HS-5 (cell line): ENCODE data around the gene PRR27.
A peak's percentile ranks its signal among the peaks of the same experiment; 100 is the strongest.

Experiments used
- DNase-seq: peaks from one replicate; pipeline ENCODE4 v3.0.0-alpha.2; 2012; ENCODE audit warnings: low read depth

PRR27 gene

DNA sequence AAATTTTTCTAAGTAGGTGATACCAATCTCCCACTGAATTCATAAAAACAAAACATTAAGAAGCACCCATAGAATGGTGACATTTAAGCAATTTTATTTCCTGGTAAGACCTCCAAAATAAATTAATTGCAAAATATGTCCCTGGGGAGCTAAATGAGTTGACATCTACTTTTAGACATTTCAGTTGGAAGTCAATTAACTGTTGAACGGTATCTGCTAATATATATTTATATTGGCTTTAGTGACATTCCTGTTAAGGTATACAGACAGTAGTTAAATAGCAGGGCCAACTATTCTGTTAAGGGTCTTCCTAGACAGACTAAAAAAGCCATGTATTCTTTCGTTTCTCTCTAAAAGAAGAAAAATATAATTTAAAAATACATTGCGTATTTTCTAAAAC, at the start of gene PRR27:
Gene PRR27, plus strand, starts transcription at position 301 of the 400 bp plus-strand sequence. CDS start 139 bp downstream, outside the sequence.
- DNase-seq, result no peak

DNA sequence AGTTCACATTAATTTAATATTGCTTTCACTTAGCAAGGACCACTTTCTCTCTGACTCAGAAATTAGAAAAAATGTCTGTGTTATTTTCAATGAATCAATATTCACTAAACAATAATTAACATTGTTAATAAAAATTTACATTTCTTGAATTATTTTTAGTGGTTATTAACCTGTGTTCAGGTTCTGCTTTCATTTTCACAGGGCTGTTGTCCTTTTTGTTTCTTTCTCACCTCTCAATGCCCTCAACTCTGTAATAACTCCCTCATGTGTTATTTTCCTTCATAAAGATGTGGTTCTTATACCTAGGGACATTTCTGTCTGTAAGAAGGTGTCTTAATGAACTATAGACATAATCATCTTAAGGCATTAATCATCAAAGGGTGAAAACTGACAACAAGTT, 43.1 kb upstream of the PRR27 start:
- DNase-seq, result no peak

GRCh38 chr4:70113656-70114055, 40.4 kb upstream of the PRR27 start:
- DNase-seq, result no peak

GRCh38 chr4:70114096-70114495, 39.9 kb upstream of the PRR27 start:
- no peak for DNase-seq

GRCh38 chr4:70120323-70120722, 33.7 kb upstream of the PRR27 start:
- DNase-seq, result no peak

DNA sequence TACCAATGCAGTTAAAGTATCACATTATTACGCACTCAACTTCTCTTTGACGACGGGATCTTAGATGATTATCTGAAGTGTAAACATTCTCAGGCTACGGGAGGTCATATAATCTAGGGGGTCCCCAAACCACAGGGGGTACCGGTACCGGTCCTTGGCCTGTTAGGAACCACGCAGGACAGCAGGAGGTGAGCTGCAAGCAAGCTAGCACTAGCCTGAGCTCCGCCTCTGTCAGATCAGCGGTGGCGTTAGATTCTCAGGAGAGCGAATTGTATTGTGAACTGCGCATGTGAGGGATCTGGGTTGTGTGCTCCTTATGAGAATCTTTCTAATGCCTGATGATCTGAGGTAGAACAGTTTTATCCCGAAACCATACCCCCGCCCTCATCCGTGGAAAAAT, 20.6 kb upstream of the PRR27 start:
- no peak for DNase-seq

GRCh38 chr4:70138751-70139150, 15.3 kb upstream of the PRR27 start:
- DNase-seq, result no peak

DNA sequence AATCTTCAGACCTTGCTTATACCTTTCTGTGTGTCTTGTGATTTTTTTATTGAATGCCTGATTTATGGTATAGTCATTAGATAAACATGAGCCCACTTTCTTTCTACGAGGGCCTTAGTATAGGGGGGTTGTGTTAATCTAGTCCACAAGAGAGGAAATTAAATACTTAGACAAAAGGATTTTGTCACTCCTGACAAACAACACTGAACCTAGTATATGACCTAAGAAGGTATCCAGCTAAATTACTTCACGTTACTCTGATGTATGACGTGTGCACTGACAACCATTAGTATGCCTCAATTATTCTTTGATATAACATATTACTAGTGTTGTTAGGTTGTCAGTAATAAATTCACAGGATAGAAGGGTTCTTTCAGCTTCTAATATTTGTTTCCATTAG, 2.8 kb upstream of the PRR27 start:
- DNase-seq, result no peak

- DNase-seq, result no peak
Observed at GRCh38 chr4:70152088-70152487, 1.9 kb upstream of the PRR27 start.

DNA sequence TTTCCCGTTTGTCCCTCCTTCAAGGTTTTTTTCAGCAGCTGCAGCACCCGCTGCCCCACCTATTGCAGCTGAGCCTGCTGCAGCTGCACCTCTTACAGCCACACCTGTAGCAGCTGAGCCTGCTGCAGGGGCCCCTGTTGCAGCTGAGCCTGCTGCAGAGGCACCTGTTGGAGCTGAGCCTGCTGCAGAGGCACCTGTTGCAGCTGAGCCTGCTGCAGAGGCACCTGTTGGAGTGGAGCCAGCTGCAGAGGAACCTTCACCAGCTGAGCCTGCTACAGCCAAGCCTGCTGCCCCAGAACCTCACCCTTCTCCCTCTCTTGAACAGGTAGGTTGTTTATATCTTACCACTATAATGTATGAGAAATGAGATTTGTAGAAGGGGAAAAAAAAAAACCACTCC, 4.5 kb downstream of the PRR27 start:
- DNase-seq, result no peak

- no peak for DNase-seq
Observed at GRCh38 chr4:70177090-70177489, 23.1 kb downstream of the PRR27 start.

DNA sequence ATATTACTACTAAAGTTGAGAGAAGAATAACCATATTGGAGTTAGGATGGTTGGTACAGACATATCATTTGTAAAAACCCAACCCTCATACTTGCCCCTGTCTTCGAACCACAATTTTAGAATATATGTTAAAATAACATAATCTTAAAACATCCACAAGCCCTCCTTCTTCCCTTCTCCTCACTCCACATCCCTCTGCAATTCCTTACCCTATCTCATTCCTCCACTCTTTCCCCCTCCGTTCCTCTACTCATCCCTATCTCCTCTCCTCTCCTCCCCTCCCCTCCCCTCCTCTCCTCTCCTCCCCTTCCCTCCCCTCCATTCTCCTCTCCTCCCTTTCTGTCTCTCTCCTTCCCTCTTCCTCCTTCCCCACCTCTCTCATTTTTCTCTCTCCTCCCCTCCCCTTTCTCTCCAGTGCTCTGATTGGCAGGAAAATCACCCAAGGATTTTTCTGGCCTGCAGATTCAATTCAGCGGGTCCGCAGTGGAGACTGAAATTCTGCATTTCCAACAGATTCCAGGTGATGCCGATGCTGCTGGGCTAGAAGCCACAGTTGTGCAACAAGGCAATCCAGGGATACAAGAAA, 24.1 kb downstream of the PRR27 start:
- DNase-seq, result no peak

- no peak for DNase-seq
Observed at GRCh38 chr4:70179811-70180210, 25.8 kb downstream of the PRR27 start.

- no peak for DNase-seq
Observed at GRCh38 chr4:70181864-70182263, 27.8 kb downstream of the PRR27 start.

DNA sequence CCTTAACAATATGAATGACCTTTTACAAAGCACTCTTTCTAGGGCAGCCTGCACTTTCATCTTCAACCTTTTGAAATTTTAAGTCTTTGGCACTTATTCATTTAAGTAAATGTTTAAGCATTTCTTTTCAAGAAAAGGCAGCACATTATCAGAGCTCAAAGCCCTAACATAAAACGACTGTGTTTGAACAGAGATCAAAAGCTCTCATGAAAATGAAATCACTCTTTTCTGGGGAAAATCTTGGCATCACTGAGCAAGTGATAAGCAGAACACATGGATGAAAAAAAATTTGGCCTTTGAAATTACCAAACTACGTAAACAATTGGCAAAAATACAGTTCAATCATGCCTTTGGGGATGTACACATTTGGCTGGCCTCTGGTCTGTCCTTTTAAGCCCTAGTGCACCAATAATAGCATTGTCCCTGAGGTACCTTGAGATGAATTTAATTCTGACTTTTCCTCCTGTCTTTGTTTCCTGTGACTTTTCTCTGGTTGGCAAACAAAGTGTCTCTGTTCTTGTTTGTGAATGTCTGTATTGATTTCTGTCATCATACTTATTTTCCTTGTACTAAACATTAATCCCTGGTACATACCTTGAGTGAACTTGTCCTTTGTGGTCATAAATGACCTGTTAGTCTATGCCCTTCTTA, 28.6 kb downstream of the PRR27 start:
- no peak for DNase-seq

GRCh38 chr4:70183168-70183939, 29.3 kb downstream of the PRR27 start:
- DNase-seq, result peak; percentile 15

DNA sequence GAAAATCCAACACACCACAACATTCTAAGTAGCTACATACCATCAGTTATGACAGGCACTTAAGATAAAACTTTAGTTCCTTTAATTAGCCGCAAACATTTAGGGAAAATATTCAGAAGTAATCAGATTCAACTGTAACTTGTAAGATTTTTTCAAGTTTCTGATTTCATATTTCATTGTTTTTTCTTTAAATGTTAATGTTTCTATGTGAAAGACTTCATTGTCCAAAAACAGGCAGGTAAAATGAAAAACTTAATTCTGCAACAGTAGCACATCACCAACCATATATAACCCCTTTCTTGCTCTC, 29.9 kb downstream of the PRR27 start:
- DNase-seq, result no peak

GRCh38 chr4:70187216-70187615, 33.2 kb downstream of the PRR27 start:
- no peak for DNase-seq

- DNase-seq, result no peak
Observed at GRCh38 chr4:70190579-70190978, 36.5 kb downstream of the PRR27 start.

GRCh38 chr4:70191647-70192046, 37.6 kb downstream of the PRR27 start:
- no peak for DNase-seq

DNA sequence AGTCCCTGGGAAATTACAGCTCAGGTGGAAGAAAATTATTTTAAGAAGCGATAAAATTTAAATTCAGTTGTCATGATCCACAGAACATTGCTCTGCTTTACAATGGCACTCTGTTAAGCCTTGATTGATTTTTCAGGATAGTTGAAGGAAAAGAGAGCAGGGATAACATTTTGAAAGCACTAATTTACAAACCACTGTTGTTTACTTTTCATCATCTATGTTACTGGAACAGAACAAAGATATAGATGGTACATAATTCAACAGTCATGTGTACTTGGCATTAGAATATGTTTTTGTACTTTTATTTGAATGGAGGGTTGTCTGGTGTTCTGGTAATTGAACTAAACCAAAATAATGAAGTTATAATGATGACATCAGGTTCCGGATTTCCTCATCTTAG, 38.9 kb downstream of the PRR27 start:
- no peak for DNase-seq

GRCh38 chr4:70195425-70195824, 41.4 kb downstream of the PRR27 start, which contains the start of gene ODAM:
TSS of gene ODAM (plus strand) at chr4:70195725. CDS start at chr4:70196544, 819 bp downstream.
- DNase-seq, result no peak

DNA sequence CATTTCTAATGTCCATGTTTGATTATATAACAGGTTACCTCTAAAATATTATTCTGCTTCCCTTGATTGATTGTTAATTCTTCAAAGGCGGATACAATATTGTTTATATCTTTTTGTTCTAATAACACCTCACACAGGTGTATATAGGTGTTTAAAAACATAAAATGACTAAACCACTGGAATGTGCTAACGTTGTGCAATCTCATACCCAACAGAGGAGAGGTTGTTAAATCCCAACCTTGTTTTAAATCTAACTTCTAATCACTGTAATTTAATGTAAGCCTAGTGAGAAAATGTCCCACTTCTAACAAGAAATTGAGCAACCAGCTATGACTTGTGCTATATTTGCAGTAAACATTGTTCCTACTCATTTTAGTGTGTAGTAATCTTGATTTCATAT, 42.8 kb downstream of the PRR27 start:
- no peak for DNase-seq

DNA sequence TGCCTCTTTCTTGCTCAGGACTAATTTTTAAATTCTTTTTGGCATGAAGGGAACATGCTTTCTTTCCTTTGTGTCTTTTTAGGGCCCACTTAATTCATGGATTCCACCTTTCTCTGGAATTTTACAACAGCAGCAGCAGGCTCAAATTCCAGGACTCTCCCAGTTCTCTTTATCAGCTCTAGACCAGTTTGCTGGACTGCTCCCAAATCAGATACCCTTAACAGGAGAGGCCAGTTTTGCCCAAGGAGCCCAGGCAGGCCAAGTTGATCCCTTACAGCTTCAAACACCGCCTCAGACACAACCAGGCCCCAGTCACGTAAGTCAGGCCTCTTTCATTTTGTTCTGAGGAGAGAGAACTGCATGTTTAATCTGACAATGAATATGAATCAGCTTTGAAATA, 43.8 kb downstream of the PRR27 start:
- DNase-seq, result no peak
